K562 (cell line): Measurements from ENCODE around the gene CADM2.

ENCODE experiments used
- EZH2 ChIP-seq: IDR thresholded peaks from 2 replicates; pipeline ENCODE4 v1.6.1; 2012; ENCODE audit warnings: low read depth, mild to moderate bottlenecking, inconsistent platforms, low read length, borderline replicate concordance
- KLF1 ChIP-seq: fragments of 450-650 bp; IDR thresholded peaks from 2 replicates; pipeline ENCODE4 v1.6.1; 2016; ENCODE audit warnings: missing genetic modification characterization, missing compliant biosample characterization
- MEIS2 ChIP-seq: fragments of 450-650 bp; IDR thresholded peaks from 2 replicates; pipeline ENCODE4 v1.6.1; 2014; ENCODE audit warnings: mild to moderate bottlenecking; ENCODE audit not compliant: partially characterized antibody
- RAD21 ChIP-seq, 2 experiments: fragments of 250-450 bp in 1 of 2; fragments of 450-650 bp in 1 of 2; sonication (Bioruptor Pico) in 1 of 2; formaldehyde crosslinking in 1 of 2; IDR thresholded peaks in 1 of 2; conservative IDR thresholded peaks in 1 of 2; 2 replicates each; pipeline versions ENCODE4 v1.4.0 to v1.8.0; 2020 to 2022; ENCODE audit warnings: mild to moderate bottlenecking in 2 of 2, moderate library complexity in 1 of 2
- RBM39 ChIP-seq: fragments of 200-400 bp; formaldehyde crosslinking; optimal IDR thresholded peaks from 2 replicates; pipeline ENCODE3; 2018; ENCODE audit warnings: low read depth, low read length
- RFX5 ChIP-seq: IDR thresholded peaks from 2 replicates; pipeline ENCODE4 v1.6.1; 2011; ENCODE audit warnings: low read depth, mild to moderate bottlenecking, improper control_type of control experiment, low read length
- TRIM28 ChIP-seq: fragments of 450-650 bp; IDR thresholded peaks from 2 replicates; pipeline ENCODE4 v1.6.1; 2017
- ZNF165 ChIP-seq: fragments of 250-450 bp; sonication (Bioruptor Pico); IDR thresholded peaks from 2 replicates; pipeline ENCODE4 v1.4.0; 2020; ENCODE audit warnings: borderline replicate concordance
- ZNF217 ChIP-seq: sonication (generic); formaldehyde crosslinking; IDR thresholded peaks from 2 replicates; pipeline ENCODE4 v1.8.0; 2022; ENCODE audit warnings: mild to moderate bottlenecking, missing genetic modification reagents
- ZNF24 ChIP-seq: fragments of 450-650 bp; IDR thresholded peaks from 2 replicates; pipeline ENCODE4 v1.6.1; 2016
- TF ChIP-seq, protein P1 (sequence below), 3 experiments: IDR thresholded peaks in 2 of 3; conservative IDR thresholded peaks in 1 of 3; 2 replicates each; pipeline ENCODE4 v1.5.1; 2011 to 2012; ENCODE audit warnings: low read length in 3 of 3, mild to moderate bottlenecking in 3 of 3, control low read depth in 2 of 3, improper control_type of control experiment in 1 of 3, inconsistent platforms in 1 of 3, low read depth in 1 of 3, mixed read lengths in 1 of 3, moderate library complexity in 1 of 3; ENCODE audit not compliant: insufficient read depth in 2 of 3
- TF ChIP-seq, protein P2 (sequence below): fragments of 250-450 bp; sonication (Bioruptor Pico); IDR thresholded peaks from 2 replicates; pipeline ENCODE4 v1.4.0; 2020; ENCODE audit warnings: borderline replicate concordance

DNA sequence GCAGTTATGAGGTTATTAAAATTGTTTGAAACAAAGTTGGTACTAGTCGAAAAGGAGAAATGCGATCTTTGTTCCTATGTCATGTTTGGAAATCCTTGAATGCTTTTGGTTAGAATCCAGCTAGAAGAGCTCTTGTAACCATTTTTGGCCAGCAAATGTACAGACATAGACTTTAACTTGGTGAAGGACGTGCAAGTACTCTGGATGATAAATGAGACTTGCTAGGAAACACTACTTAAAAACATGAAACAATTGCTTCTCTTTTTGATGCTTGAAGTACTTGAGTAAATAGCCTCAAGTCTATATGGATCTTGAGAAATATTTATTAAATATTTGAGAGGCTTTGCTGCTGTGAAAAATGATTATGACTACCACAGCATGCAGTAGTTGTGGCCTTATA, 95.8 kb downstream of the CADM2 start:
- TF ChIP-seq ZNF217 (CRISPR knock-in tag) (no peak), ZNF24 (no peak), KLF1 (tag) (no peak), EZH2 (no peak), RFX5 (no peak), RBM39 (no peak), MEIS2 (no peak), TRIM28 (no peak), RAD21 (CRISPR knock-in tag; conservative IDR thresholded peaks at IDR 0.05 in 1 of 2, IDR thresholded peaks at IDR 0.05 in 1 of 2) (no peak), ZNF165 (no peak)
- TF ChIP-seq, protein P1, sequence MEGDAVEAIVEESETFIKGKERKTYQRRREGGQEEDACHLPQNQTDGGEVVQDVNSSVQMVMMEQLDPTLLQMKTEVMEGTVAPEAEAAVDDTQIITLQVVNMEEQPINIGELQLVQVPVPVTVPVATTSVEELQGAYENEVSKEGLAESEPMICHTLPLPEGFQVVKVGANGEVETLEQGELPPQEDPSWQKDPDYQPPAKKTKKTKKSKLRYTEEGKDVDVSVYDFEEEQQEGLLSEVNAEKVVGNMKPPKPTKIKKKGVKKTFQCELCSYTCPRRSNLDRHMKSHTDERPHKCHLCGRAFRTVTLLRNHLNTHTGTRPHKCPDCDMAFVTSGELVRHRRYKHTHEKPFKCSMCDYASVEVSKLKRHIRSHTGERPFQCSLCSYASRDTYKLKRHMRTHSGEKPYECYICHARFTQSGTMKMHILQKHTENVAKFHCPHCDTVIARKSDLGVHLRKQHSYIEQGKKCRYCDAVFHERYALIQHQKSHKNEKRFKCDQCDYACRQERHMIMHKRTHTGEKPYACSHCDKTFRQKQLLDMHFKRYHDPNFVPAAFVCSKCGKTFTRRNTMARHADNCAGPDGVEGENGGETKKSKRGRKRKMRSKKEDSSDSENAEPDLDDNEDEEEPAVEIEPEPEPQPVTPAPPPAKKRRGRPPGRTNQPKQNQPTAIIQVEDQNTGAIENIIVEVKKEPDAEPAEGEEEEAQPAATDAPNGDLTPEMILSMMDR (IDR thresholded peaks at IDR 0.05 in 2 of 3, conservative IDR thresholded peaks at IDR 0.05 in 1 of 3; ENCODE audit: insufficient read depth in 2 of 3, low read depth in 1 of 3, low read length in 3 of 3), result no peak
- TF ChIP-seq, protein P2, sequence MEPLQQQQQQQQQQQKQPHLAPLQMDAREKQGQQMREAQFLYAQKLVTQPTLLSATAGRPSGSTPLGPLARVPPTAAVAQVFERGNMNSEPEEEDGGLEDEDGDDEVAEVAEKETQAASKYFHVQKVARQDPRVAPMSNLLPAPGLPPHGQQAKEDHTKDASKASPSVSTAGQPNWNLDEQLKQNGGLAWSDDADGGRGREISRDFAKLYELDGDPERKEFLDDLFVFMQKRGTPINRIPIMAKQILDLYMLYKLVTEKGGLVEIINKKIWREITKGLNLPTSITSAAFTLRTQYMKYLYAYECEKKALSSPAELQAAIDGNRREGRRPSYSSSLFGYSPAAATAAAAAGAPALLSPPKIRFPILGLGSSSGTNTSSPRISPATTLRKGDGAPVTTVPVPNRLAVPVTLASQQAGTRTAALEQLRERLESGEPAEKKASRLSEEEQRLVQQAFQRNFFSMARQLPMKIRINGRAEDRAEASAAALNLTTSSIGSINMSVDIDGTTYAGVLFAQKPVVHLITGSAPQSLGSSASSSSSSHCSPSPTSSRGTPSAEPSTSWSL (CRISPR knock-in tag), result no peak
